Hepatocyte (in vitro differentiated cells): ENCODE measurements around the gene KRTAP12-3. TPM values are rescaled to one million over a fixed set of nuclear protein-coding genes. Genes with fewer than 3 reads are reported as not detected.

ENCODE experiments used
- DNase-seq: peaks from one replicate; pipeline ENCODE4 v3.0.0-alpha.2; 2016; ENCODE audit warnings: low spot score
- H2AFZ ChIP-seq: fragments of 200-600 bp; sonication (generic); 2 replicates; pipeline ENCODE4 v1.6.0; 2016; ENCODE audit warnings: antibody characterized with exemption, mild to moderate bottlenecking
- H3K27ac ChIP-seq: fragments of 200-600 bp; sonication (generic); 2 replicates; pipeline ENCODE4 v1.5.1; 2016; ENCODE audit warnings: mild to moderate bottlenecking
- H3K27me3 ChIP-seq: fragments of 200-600 bp; sonication (generic); 2 replicates; pipeline ENCODE4 v1.6.1; 2016
- H3K36me3 ChIP-seq: fragments of 200-600 bp; sonication (generic); replicated peaks from 2 replicates; pipeline ENCODE4 v1.5.1; 2016; ENCODE audit warnings: low read depth; ENCODE audit not compliant: insufficient read depth
- H3K4me1 ChIP-seq: fragments of 200-600 bp; sonication (generic); 2 replicates; pipeline ENCODE4 v1.5.1; 2016; ENCODE audit warnings: mild to moderate bottlenecking, moderate library complexity; ENCODE audit not compliant: insufficient read depth
- H3K4me2 ChIP-seq: fragments of 200-600 bp; sonication (generic); 2 replicates; pipeline ENCODE4 v1.6.0; 2016
- H3K4me3 ChIP-seq: fragments of 200-600 bp; sonication (generic); 2 replicates; pipeline ENCODE4 v1.5.1; 2016; ENCODE audit warnings: mild to moderate bottlenecking
- H3K79me2 ChIP-seq: fragments of 200-600 bp; sonication (generic); 2 replicates; pipeline ENCODE4 v1.6.0; 2017; ENCODE audit warnings: mild to moderate bottlenecking
- H3K9me2 ChIP-seq: fragments of 200-600 bp; sonication (generic); replicated peaks from 2 replicates; pipeline ENCODE4 v1.6.0; 2017; ENCODE audit warnings: mild to moderate bottlenecking; ENCODE audit not compliant: insufficient read depth
- H3K9me3 ChIP-seq: fragments of 200-600 bp; sonication (generic); 2 replicates; pipeline ENCODE4 v1.5.1; 2016; ENCODE audit warnings: low read depth, mild to moderate bottlenecking
- H4K20me1 ChIP-seq: fragments of 200-600 bp; sonication (generic); 2 replicates; pipeline ENCODE4 v1.6.0; 2016; ENCODE audit warnings: mild to moderate bottlenecking; ENCODE audit not compliant: insufficient read depth, poor library complexity, severe bottlenecking
- CTCF ChIP-seq: fragments of 200-600 bp; sonication (generic); IDR thresholded peaks from 2 replicates; pipeline ENCODE4 v1.5.1; 2016; ENCODE audit warnings: antibody characterized with exemption, mild to moderate bottlenecking; ENCODE audit not compliant: poor library complexity
- EZH2 ChIP-seq: fragments of 200-600 bp; sonication (generic); IDR thresholded peaks from 2 replicates; pipeline ENCODE4 v1.6.1; 2016; ENCODE audit warnings: antibody characterized with exemption, mild to moderate bottlenecking, borderline replicate concordance
- EZH2phosphoT487 ChIP-seq: fragments of 200-600 bp; sonication (generic); IDR thresholded peaks from one replicate; pipeline ENCODE4 v1.6.1; 2018; ENCODE audit warnings: antibody characterized with exemption, mild to moderate bottlenecking, low read depth, moderate library complexity; ENCODE audit not compliant: unreplicated experiment, severe bottlenecking
- WGBS: methylation state at CpG from one replicate; pipeline ENCODE4 v1.1.6; 2016; ENCODE audit warnings: low lambda C conversion rate; ENCODE audit errors: missing lambda C conversion rate; 5-methylcytosine and 5-hydroxymethylcytosine counted together
- polyA plus RNA-seq: library from polyadenylated mRNA; unstranded; fragments of >200 nt; fragmentation: Nextera tagmentation; extraction: Ambion mirVana; gene quantifications from 2 replicates; pipeline ENCODE4 v1.2.1, GENCODE V29; 2016
- total RNA-seq: library from RNA; depleted of rRNA; stranded (reverse); fragments of >200 nt; gene quantifications from 2 replicates; pipeline ENCODE4 v1.2.3, GENCODE V29; 2014

The KRTAP12-3 gene
- total and polyA plus RNA-seq, 2 experiments from 2014 or later: not detected

GRCh38 chr21:44702973-44703730 lies 45.4 kb downstream of the KRTAP12-3 start:
- Histone ChIP-seq H3K9me3 (no peaks in the 10 kb centered on the region), H3K9me2 (no peaks in the 10 kb centered on the region), H2AFZ (no peak overlapping the region), H3K79me2 (no peaks in the 10 kb centered on the region), H3K4me2 (no peak overlapping the region), H3K36me3 (no peaks in the 10 kb centered on the region), H4K20me1 (no peaks in the 10 kb centered on the region), H3K4me3 (no peak overlapping the region), H3K27ac (no peak overlapping the region), H3K27me3 (peaks cover 74% of the 10 kb centered on the region), H3K4me1 (peaks cover 3% of the 10 kb centered on the region)
- WGBS: 65% methylated on average over 16 of the region's 16 CpGs
- DNase-seq: no peak
- TF ChIP-seq EZH2phosphoT487 (no peak), CTCF (no peak), EZH2 (no peak)

- H3K27ac ChIP-seq: no peak overlapping the region
- H2AFZ ChIP-seq: no peak overlapping the region
- no peaks in the 10 kb centered on the region for H3K36me3 ChIP-seq
- no peak overlapping the region for H3K4me2 ChIP-seq
- TF ChIP-seq EZH2 (no peak), CTCF (no peak), EZH2phosphoT487 (no peak)
- DNase-seq: no peak
- H3K9me2 ChIP-seq: no peaks in the 10 kb centered on the region
- no peaks in the 10 kb centered on the region for H4K20me1 ChIP-seq
- peaks cover 78% of the 10 kb centered on the region for H3K27me3 ChIP-seq
- no peak overlapping the region for H3K4me3 ChIP-seq
- H3K79me2 ChIP-seq: no peaks in the 10 kb centered on the region
- peaks cover 1% of the 10 kb centered on the region for H3K4me1 ChIP-seq
- no peaks in the 10 kb centered on the region for H3K9me3 ChIP-seq
- 41% methylated on average over 13 of the region's 13 CpGs for WGBS
Measured at GRCh38 chr21:44703731-44704635, 46.3 kb downstream of the KRTAP12-3 start.

GRCh38 chr21:44704636-44705001 lies 46.9 kb downstream of the KRTAP12-3 start:
- Histone ChIP-seq H2AFZ (no peak overlapping the region), H3K9me2 (no peaks in the 10 kb centered on the region), H3K4me2 (no peak overlapping the region), H3K9me3 (no peaks in the 10 kb centered on the region), H3K4me3 (no peak overlapping the region), H3K79me2 (no peaks in the 10 kb centered on the region), H3K27me3 (peaks cover 81% of the 10 kb centered on the region), H3K27ac (no peak overlapping the region), H3K4me1 (peaks cover 7% of the 10 kb centered on the region), H4K20me1 (no peaks in the 10 kb centered on the region), H3K36me3 (no peaks in the 10 kb centered on the region)
- WGBS: 30% methylated on average over 12 of the region's 13 CpGs
- TF ChIP-seq EZH2phosphoT487: no peak
- TF ChIP-seq CTCF: no peak
- no peak for TF ChIP-seq EZH2
- no peak for DNase-seq
